Stimulated activated naive CD8-positive, alpha-beta T cell treated with anti-CD3 and anti-CD28 coated beads, Interleukin-15, Interleukin-2, amounts not matched to agents 100 ng/mL and 50 ng/mL, for 24 hours (primary cell): Measurements from ENCODE around the gene PRKRA.

Experiments used
- H3K27ac Mint-ChIP-seq: one replicate; pipeline ENCODE4 v1.8.0; 2021; ENCODE audit warnings: mild to moderate bottlenecking, mixed read lengths
- H3K27me3 Mint-ChIP-seq: one replicate; pipeline ENCODE4 v1.8.0; 2021; ENCODE audit warnings: mixed read lengths
- H3K36me3 Mint-ChIP-seq: one replicate; pipeline ENCODE4 v1.8.0; 2021; ENCODE audit warnings: low read depth, mixed read lengths
- H3K4me1 Mint-ChIP-seq: one replicate; pipeline ENCODE4 v1.8.0; 2021; ENCODE audit warnings: low read depth, mixed read lengths
- H3K4me3 Mint-ChIP-seq: one replicate; pipeline ENCODE4 v1.8.0; 2021; ENCODE audit warnings: mild to moderate bottlenecking, mixed read lengths
- H3K9me3 Mint-ChIP-seq: one replicate; pipeline ENCODE4 v1.8.0; 2021; ENCODE audit warnings: mixed read lengths

PRKRA gene

DNA sequence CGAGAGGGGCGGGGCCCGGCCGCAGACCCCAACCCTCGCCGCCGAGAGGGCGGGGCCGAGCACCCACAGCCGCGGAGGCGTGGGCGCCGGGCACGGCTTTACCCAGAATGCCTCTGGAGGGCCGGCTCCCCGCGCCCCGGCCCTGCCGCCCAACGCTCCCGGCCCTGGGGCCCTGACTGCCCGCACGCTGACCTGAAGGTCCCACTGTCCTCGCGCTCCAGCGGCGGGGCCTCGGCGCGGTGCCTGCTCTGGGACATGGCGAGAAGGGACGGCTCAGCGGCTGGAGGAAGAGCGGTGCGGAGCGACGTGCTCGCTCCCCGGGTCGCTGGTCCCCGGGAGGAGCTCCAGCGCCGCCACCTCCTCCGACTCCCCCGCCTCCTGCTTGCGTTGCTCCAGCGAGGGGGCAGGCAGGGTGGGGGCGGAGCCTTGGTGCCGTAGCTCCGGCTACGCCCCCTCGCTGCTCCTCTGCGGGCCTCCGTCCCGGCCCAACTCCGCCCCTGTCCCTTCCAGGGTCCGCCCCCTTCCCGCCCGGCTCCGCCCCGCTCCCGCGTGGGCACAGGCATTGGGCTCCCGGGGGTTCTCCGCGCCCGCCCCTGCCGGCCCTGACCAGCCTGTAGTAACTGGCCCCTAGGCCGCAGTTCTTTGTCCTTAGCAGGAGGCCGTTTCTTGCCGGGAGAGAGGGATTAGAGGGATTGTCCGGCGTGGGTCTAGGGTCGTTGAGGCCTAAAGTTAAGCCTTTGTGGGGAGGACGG lies at the start of gene PRKRA, which contains the start of gene PJVK:
PRKRA (minus strand) TSS at position 402 of the 752 bp plus-strand sequence; CDS start at position 257, 145 bp downstream.
PJVK (plus strand) TSS at position 605 of the 752 bp plus-strand sequence. CDS start 2,032 bp downstream, outside the sequence.
- H3K36me3 Mint-ChIP-seq, result peaks cover 23% of the 10 kb centered on the region
- H3K9me3 Mint-ChIP-seq, result no peaks in the 10 kb centered on the region
- peak within 1 kb of the TSS; percentile 94 for H3K4me3 Mint-ChIP-seq
- peaks cover 34% of the 10 kb centered on the region for H3K4me1 Mint-ChIP-seq
- H3K27ac Mint-ChIP-seq, result peak within 1 kb of the TSS; percentile 99
- no peaks in the 10 kb centered on the region for H3K27me3 Mint-ChIP-seq

DNA sequence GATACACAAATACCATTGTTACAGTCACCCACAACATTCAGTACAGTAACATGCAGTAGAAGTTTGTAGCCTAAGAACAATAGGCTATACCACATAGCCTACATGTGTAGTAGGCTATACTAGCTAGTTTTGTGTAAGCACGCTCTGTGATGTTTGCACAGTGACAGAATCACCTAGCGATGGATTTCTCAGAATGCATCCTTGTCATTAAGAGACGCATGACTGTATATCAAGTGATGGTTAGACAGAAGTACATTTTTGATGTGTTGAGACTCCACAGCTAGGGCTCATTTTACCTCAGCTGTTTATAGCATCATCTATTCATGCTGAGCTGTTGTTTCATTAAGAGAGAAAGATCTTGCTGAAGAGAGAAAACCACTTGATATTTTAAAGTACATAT lies 48.7 kb upstream of the PRKRA start:
- Mint-ChIP-seq H3K4me3 (no peak overlapping the region), H3K36me3 (peaks cover 55% of the 10 kb centered on the region), H3K9me3 (no peaks in the 10 kb centered on the region), H3K27ac (no peak overlapping the region), H3K27me3 (no peaks in the 10 kb centered on the region), H3K4me1 (no peaks in the 10 kb centered on the region)

DNA sequence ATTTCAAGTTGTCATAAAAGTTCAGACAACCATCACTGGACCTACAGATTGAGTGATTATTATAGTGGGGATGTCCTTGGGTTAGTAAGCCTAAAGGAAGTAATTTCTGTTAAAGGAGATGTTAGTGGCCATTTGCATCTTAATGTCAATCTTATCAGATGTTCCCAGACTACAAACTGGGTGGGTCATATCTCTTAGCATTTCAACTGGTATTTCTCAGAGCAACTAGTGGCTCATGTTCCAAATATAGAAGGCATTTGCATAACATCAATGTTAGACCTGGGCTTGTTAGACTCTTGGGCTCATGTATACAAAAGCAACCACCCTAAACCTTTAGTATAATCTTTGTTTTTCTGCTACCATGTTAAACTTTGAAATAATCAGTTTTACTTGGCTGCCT lies 47.2 kb upstream of the PRKRA start:
- Mint-ChIP-seq H3K36me3 (peaks cover 62% of the 10 kb centered on the region), H3K27me3 (no peaks in the 10 kb centered on the region), H3K9me3 (no peaks in the 10 kb centered on the region), H3K27ac (no peak overlapping the region), H3K4me3 (no peak overlapping the region), H3K4me1 (peaks cover 3% of the 10 kb centered on the region)

DNA sequence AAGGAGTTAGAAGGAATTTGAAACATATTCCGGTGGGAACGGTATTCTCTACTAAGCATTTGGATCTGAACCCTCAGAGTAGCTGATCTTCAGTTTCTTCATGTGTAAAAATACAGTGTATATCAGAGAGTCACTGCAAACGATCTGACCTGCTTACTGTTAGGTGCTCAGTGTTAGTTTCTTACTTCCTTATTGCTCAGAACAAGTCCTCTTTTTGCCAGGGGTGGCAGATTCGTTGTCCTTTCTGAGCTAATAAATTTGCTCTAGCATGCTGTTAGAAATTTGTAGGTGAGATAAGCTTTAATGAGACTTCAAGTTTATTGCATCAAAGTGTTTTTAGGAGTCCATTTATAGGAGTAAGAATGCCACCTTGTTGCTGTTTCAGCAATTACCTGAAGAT lies 45.1 kb upstream of the PRKRA start:
- no peak overlapping the region for H3K27ac Mint-ChIP-seq
- peaks cover 53% of the 10 kb centered on the region for H3K36me3 Mint-ChIP-seq
- no peak overlapping the region for H3K4me3 Mint-ChIP-seq
- H3K27me3 Mint-ChIP-seq, result no peaks in the 10 kb centered on the region
- peaks cover 3% of the 10 kb centered on the region for H3K4me1 Mint-ChIP-seq
- no peaks in the 10 kb centered on the region for H3K9me3 Mint-ChIP-seq

DNA sequence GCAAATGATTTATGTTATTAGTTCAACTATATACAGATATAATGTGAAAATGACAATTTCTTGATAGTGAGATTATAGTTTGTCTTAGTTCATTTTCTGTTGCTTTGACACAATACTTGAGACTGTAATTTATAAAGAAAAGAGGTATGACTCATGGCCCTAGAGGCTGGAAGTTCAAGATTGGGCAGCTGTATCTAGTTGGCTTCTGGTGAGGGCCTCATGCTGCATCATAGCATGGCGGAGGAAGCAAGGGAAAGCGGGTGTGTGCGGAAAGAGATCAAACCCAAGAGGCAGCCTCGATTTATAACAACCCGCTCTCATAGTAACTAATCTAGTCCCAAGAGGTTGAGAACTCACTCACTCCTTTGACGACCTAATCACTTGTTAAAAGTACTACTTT lies 40.6 kb upstream of the PRKRA start:
- H3K4me3 Mint-ChIP-seq, result no peak overlapping the region
- H3K36me3 Mint-ChIP-seq, result peaks cover 70% of the 10 kb centered on the region
- no peaks in the 10 kb centered on the region for H3K27me3 Mint-ChIP-seq
- no peak overlapping the region for H3K27ac Mint-ChIP-seq
- peaks cover 14% of the 10 kb centered on the region for H3K4me1 Mint-ChIP-seq
- no peaks in the 10 kb centered on the region for H3K9me3 Mint-ChIP-seq

DNA sequence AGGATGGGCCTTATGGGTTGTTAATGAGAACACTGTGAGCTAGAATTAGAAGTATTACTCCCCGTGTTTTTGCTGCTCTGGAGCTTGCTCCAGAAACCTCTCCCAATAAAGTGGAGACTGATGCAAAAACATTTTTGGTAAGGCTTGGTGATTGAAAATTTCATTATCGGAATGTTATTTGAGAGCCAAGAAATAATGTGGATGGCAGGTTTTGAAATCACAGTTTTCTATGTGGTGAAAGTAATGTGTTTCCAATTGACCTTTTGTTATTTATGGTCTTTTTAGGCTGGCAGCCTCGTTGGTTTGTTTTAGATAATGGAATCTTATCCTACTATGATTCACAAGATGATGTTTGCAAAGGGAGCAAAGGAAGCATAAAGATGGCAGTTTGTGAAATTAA lies 34.4 kb upstream of the PRKRA start:
- Mint-ChIP-seq H3K4me1 (peaks cover 43% of the 10 kb centered on the region), H3K9me3 (no peaks in the 10 kb centered on the region), H3K4me3 (no peak overlapping the region), H3K36me3 (peaks cover 49% of the 10 kb centered on the region), H3K27me3 (no peaks in the 10 kb centered on the region), H3K27ac (no peak overlapping the region)

DNA sequence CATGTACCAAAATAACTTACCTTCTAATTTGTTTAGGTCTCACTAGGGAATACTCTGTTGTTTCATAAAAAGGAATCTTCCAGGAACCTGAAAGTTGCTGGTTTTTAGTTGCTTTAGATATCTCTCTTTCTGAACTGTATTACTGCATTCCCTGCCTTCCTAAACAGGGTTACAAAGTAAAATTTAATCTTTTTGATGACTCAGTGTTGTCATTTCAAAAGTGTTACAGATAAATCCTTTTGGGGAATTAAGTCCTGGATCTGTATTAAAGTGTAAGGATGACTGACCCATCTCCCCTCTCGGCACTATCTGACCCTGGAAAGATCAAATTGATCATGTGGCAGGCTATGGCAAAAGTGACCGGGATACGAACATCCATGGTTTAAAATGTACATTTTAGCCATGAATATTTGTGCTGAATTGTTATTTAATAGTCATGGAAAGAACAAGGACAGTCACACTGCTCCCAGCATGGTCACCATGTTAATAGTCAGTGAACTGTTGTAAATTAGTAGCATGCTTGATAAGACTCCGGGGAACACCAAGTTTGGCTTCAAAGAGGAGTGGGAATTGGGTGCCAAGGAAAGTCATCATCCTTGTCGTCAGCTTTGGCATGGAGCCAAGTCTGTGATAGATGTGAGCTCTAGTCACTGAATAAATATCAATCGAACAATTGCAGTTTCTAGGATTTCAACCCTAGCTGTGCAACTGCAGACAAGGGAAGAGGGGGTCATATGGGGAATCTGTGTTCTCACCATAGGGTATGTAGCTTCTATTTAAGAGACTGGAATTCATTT lies 33.5 kb upstream of the PRKRA start:
- H3K4me3 Mint-ChIP-seq, result no peak overlapping the region
- peaks cover 40% of the 10 kb centered on the region for H3K36me3 Mint-ChIP-seq
- H3K4me1 Mint-ChIP-seq, result peaks cover 48% of the 10 kb centered on the region
- no peak overlapping the region for H3K27ac Mint-ChIP-seq
- H3K27me3 Mint-ChIP-seq, result no peaks in the 10 kb centered on the region
- no peaks in the 10 kb centered on the region for H3K9me3 Mint-ChIP-seq

DNA sequence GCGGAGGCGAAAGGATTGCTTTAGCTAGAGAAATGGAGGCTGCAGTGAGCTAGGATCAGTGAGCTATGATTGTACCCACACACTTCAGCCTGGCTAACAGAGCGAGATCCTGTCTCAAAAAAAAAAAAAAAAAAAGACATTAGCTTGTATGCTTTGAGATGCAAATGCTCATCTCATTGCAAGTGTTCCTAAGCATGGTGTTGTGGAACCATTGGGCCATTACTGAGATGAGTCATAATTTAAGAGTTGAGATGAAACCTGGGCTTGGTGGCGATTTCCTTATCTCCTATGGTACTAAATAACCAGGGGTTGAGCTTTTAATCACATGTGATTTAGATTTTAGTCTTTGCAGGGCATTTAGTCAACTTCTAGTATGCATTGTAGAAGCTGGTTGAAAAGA lies 31.5 kb upstream of the PRKRA start:
- Mint-ChIP-seq H3K4me1 (peaks cover 45% of the 10 kb centered on the region), H3K36me3 (peaks cover 25% of the 10 kb centered on the region), H3K9me3 (no peaks in the 10 kb centered on the region), H3K27ac (no peak overlapping the region), H3K27me3 (no peaks in the 10 kb centered on the region), H3K4me3 (peak overlapping the region; percentile 99)

DNA sequence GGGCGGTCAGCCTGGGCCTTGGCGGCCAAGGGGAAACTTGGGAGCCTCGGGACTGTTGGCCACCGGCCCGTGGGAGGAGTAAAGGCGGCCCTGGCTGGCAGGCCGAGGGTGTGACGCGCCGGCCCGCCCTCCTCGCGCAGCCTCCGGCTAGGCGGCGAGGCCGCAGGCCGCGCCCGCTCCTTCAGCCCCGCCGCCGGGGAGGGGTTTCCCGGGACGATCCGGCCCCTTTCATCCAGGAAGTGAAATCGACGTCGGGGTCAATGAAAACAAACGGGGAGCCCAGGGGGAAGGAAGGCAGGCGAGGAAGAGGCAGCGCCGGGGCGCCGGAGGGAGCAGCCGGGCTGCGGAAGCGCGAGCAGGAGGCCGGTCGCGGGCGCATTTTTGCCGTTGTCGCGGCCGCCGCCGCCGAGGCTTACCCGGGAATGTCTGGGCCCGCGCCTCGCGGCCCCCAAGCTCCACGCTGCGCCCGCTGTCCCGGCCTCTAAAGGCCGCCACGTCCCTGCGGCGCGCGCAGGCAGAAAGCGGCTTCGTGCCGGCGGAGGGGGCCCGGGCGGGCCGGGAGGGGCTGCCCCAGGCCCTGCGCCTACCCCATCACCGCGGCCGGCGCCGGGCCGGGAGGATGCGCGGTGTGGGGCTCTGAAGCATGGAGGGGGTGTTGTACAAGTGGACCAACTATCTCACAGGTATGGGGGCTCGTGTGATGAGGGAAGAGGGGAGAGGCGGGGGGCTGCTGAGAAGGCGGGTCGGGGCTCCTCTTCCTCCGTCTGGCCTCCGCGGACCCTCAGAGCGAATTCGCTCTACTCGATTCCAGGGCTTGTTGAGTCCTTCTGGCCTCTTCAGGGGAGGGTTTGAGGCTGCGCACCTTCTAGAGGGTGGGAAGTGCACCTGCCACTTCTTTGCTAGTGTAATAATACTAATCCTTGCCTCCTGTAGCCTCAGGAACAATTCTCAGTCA lies 29.5 kb upstream of the PRKRA start, which contains the start of gene PLEKHA3:
PLEKHA3 (plus strand) TSS at position 231 of the 955 bp plus-strand sequence; CDS start at position 644, 413 bp downstream.
- peak within 1 kb of the TSS; percentile 99 for H3K4me3 Mint-ChIP-seq
- no peaks in the 10 kb centered on the region for H3K27me3 Mint-ChIP-seq
- H3K4me1 Mint-ChIP-seq, result peaks cover 51% of the 10 kb centered on the region
- peak within 1 kb of the TSS; percentile 97 for H3K27ac Mint-ChIP-seq
- H3K9me3 Mint-ChIP-seq, result no peaks in the 10 kb centered on the region
- peaks cover 7% of the 10 kb centered on the region for H3K36me3 Mint-ChIP-seq

DNA sequence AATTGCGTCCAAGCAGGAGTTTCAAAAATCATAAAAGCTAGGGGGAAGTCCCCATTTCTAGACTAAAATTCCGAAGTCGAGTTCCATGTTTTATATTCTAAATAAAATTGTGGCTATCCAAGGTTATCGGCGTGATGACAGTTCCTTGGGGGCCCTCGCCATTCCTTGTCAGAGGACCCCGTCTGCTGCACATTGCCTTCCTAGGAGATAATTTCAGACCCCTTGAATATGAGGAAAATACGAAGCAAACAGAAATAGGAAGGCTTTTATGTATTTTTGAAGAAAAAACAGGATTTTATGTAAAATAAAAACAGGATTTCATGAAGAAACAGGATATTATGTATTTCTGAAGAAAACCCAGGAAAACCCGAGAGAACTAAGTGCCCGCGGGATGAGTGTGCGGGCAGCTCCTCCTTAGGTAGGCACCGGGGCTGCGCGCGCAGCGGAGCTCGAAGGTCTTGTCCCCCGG lies 28.8 kb upstream of the PRKRA start:
- peak overlapping the region; percentile 97 for H3K27ac Mint-ChIP-seq
- H3K27me3 Mint-ChIP-seq, result no peaks in the 10 kb centered on the region
- H3K4me1 Mint-ChIP-seq, result peaks cover 51% of the 10 kb centered on the region
- no peaks in the 10 kb centered on the region for H3K9me3 Mint-ChIP-seq
- peaks cover 5% of the 10 kb centered on the region for H3K36me3 Mint-ChIP-seq
- peak overlapping the region; percentile 99 for H3K4me3 Mint-ChIP-seq

DNA sequence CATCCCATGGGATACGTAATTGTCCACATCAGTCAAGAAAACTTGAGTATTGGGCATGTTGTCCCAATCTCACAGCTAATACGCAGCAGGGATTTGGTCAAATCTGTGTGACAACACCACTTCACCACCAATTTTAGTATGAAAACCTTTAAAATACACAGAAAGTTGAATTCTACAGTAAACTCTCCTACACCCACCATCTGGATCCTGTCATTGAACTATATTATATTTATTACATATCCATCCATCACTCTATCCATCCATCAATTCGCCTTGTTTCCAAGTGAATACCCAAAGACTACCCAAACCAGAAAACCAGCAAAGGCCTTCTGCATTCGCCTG lies 28.3 kb upstream of the PRKRA start:
- peaks cover 45% of the 10 kb centered on the region for H3K4me1 Mint-ChIP-seq
- H3K36me3 Mint-ChIP-seq, result peaks cover 5% of the 10 kb centered on the region
- H3K27ac Mint-ChIP-seq, result peak overlapping the region; percentile 97
- H3K9me3 Mint-ChIP-seq, result no peaks in the 10 kb centered on the region
- no peaks in the 10 kb centered on the region for H3K27me3 Mint-ChIP-seq
- H3K4me3 Mint-ChIP-seq, result peak overlapping the region; percentile 99

DNA sequence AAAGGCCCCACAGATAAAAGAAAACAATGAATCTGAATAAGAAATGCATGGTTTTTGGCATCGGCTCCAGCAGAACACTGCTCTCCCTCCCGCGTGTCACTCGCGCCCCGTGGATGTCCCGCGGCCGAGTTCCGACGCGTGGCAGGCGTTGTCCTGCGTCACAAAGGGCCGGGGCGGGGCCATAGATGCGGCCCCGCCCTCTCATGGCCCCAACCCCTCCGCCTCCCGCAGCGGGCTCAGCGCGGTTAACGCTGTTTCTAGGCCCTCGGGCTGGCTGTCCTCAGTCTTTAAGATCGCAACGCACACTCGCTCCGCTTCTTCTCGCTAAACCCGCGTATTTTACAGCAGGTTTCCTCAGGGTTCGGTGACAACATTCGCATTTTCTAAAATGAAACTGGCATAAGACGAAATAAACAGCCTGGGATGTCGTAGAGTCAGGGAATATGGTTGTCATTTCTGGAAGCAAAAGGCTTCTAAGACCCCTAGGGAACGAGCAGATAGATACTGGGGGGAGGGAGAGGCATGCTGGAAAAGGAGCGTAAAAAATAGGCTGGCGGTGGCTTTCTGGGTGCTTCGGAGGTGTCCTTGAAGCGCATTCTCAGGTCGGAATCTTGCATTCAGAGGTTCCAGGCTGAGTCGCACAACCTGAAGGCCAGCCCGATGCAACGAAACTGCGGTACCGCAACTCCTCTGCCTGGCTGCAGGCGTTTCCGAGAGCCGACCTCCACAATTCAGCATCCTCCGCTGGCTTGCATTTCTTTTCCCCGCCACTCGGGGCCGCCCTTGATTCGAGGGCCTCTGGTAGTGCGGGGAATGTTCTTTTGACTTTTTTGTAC lies 27.7 kb upstream of the PRKRA start, which contains the start of gene FKBP7:
FKBP7 (minus strand) TSS at position 162 of the 836 bp plus-strand sequence; CDS start at position 61, 101 bp downstream.
- H3K36me3 Mint-ChIP-seq, result peaks cover 5% of the 10 kb centered on the region
- peaks cover 41% of the 10 kb centered on the region for H3K4me1 Mint-ChIP-seq
- H3K4me3 Mint-ChIP-seq, result peak within 1 kb of the TSS; percentile 99
- no peaks in the 10 kb centered on the region for H3K27me3 Mint-ChIP-seq
- H3K27ac Mint-ChIP-seq, result peak within 1 kb of the TSS; percentile 97
- no peaks in the 10 kb centered on the region for H3K9me3 Mint-ChIP-seq

DNA sequence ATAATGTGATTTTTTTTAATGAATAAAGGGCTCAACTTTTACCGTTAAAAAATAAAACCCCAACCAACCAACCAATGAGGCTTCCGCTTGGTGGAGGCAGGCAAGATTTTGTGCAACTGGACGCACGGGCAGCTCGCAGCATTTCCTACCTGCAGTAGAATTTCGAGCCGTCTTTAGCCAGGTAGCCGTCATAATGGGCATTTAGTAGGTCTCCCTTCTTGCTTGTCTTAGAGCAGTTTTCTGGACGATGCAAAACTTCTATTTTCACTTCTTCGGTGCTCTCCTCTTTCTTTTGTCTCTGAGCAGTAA lies 27.1 kb upstream of the PRKRA start:
- H3K27ac Mint-ChIP-seq, result peak overlapping the region; percentile 97
- H3K9me3 Mint-ChIP-seq, result no peaks in the 10 kb centered on the region
- peaks cover 41% of the 10 kb centered on the region for H3K4me1 Mint-ChIP-seq
- peaks cover 5% of the 10 kb centered on the region for H3K36me3 Mint-ChIP-seq
- H3K4me3 Mint-ChIP-seq, result peak overlapping the region; percentile 99
- H3K27me3 Mint-ChIP-seq, result no peaks in the 10 kb centered on the region
